ENCODE results near the gene TM9SF4.
A peak's percentile ranks its signal among the peaks of the same experiment; 100 is the strongest.

TM9SF4 gene

GRCh38 chr20:32184961-32185603 lies 75.6 kb downstream of the TM9SF4 start:
- no peak for TF ChIP-seq CTCF (conservative IDR thresholded peaks at IDR 0.05; ENCODE audit: low read depth, low read length)
- no peak overlapping the region for H3K4me3 ChIP-seq (ENCODE audit: low read depth, low read length)
- DNase-seq (ENCODE audit: low read depth): no peak

- no peak for DNase-seq (ENCODE audit: low read depth)
- TF ChIP-seq CTCF (conservative IDR thresholded peaks at IDR 0.05; ENCODE audit: low read depth, low read length): no peak
- no peak overlapping the region for H3K4me3 ChIP-seq (ENCODE audit: low read depth, low read length)
These were observed 77.0 kb downstream of the TM9SF4 start for GRCh38 chr20:32186506-32186905.

- TF ChIP-seq CTCF (conservative IDR thresholded peaks at IDR 0.05; ENCODE audit: low read depth, low read length): no peak
- no peak overlapping the region for H3K4me3 ChIP-seq (ENCODE audit: low read depth, low read length)
- no peak for DNase-seq (ENCODE audit: low read depth)
These were observed 79.0 kb downstream of the TM9SF4 start for GRCh38 chr20:32188376-32189122.

GRCh38 chr20:32189123-32189410 lies 79.6 kb downstream of the TM9SF4 start:
- no peak for DNase-seq (ENCODE audit: low read depth)
- H3K4me3 ChIP-seq (ENCODE audit: low read depth, low read length): no peak overlapping the region
- no peak for TF ChIP-seq CTCF (conservative IDR thresholded peaks at IDR 0.05; ENCODE audit: low read depth, low read length)

- TF ChIP-seq CTCF (conservative IDR thresholded peaks at IDR 0.05; ENCODE audit: low read depth, low read length): no peak
- peak; percentile 40 for DNase-seq (ENCODE audit: low read depth)
- H3K4me3 ChIP-seq (ENCODE audit: low read depth, low read length): peak overlapping the region; percentile 68
These were observed 80.4 kb downstream of the TM9SF4 start for GRCh38 chr20:32189691-32190615.

- TF ChIP-seq CTCF (conservative IDR thresholded peaks at IDR 0.05; ENCODE audit: low read depth, low read length): no peak
- peak overlapping the region; percentile 68 for H3K4me3 ChIP-seq (ENCODE audit: low read depth, low read length)
- DNase-seq (ENCODE audit: low read depth): peak; percentile 23
These were observed 81.3 kb downstream of the TM9SF4 start for GRCh38 chr20:32190616-32191415.

All from choroid plexus epithelial cell (primary cell).